Measurements from ENCODE around the gene HAGH.

Gene HAGH

DNA sequence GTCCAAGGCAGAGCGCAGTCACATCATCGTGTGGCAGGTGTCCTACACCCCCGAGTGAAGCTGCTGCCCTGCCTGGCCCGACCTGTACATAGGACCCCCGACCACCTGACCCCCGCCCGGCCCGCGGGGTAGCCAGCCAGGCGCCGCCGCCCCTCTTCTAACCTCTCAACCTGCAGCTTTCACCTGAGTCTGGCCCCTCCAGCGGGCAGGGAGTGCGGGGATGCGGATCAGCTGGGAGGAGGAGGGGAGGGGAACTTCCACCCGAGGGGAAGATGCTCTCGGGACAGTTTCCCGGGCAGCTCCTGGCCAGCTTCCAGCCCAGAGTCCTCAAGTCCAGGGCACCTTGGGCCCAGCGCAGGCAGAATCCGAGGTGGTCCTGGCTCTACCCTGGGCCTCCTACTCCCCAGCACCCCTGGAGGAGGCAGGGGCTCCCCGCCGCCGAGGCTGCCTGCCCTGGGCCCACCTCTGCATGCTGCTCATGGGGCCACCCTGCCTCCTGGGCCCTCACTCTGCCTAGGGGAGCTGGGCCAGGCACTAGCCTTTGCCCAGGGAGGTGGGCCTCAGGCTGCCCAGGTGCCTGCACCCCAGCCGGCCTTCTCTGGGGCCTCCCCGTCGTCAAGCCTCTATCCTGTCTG is 57.7 kb downstream of the HAGH start (continued):
- no peak for TF ChIP-seq SNAI2 (CRISPR knock-in tag; IDR thresholded peaks at IDR 0.05)

DNA sequence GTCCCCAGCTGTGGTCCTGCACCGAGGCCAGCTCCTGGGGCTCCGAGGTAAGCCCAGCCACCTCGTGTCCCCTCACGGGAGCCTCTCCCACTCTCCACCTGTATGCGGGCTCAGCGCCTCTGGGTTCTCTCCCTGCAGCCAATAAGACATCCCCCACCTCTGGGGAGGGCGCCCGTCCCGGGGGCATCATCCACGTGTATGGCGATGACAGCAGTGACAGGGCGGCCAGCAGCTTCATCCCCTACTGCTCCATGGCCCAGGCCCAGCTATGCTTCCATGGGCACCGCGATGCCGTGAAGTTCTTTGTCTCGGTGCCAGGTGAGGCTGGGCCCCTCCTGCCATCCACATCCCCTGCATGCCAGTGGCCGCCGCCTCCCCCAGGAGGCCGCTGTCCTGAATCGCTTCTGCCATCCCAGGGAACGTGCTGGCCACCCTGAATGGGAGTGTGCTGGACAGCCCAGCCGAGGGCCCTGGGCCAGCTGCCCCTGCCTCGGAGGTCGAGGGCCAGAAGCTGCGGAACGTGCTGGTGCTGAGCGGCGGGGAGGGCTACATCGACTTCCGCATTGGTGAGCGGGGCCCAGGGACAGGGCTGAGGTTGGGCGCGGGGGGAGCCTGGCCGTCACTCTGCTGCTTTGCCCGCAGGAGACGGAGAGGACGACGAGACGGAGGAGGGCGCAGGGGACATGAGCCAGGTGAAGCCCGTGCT is 58.4 kb downstream of the HAGH start:
- no peak for ATAC-seq
- TF ChIP-seq SNAI2 (CRISPR knock-in tag; IDR thresholded peaks at IDR 0.05) (no peak), TCF4 (CRISPR knock-in tag; IDR thresholded peaks at IDR 0.05; ENCODE audit: borderline replicate concordance) (no peak), ZFP30 (CRISPR knock-in tag; IDR thresholded peaks at IDR 0.05) (no peak)
- TF ChIP-seq, protein P1, sequence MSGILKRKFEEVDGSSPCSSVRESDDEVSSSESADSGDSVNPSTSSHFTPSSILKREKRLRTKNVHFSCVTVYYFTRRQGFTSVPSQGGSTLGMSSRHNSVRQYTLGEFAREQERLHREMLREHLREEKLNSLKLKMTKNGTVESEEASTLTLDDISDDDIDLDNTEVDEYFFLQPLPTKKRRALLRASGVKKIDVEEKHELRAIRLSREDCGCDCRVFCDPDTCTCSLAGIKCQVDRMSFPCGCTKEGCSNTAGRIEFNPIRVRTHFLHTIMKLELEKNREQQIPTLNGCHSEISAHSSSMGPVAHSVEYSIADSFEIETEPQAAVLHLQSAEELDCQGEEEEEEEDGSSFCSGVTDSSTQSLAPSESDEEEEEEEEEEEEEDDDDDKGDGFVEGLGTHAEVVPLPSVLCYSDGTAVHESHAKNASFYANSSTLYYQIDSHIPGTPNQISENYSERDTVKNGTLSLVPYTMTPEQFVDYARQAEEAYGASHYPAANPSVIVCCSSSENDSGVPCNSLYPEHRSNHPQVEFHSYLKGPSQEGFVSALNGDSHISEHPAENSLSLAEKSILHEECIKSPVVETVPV (CRISPR knock-in tag; IDR thresholded peaks at IDR 0.05), result no peak

DNA sequence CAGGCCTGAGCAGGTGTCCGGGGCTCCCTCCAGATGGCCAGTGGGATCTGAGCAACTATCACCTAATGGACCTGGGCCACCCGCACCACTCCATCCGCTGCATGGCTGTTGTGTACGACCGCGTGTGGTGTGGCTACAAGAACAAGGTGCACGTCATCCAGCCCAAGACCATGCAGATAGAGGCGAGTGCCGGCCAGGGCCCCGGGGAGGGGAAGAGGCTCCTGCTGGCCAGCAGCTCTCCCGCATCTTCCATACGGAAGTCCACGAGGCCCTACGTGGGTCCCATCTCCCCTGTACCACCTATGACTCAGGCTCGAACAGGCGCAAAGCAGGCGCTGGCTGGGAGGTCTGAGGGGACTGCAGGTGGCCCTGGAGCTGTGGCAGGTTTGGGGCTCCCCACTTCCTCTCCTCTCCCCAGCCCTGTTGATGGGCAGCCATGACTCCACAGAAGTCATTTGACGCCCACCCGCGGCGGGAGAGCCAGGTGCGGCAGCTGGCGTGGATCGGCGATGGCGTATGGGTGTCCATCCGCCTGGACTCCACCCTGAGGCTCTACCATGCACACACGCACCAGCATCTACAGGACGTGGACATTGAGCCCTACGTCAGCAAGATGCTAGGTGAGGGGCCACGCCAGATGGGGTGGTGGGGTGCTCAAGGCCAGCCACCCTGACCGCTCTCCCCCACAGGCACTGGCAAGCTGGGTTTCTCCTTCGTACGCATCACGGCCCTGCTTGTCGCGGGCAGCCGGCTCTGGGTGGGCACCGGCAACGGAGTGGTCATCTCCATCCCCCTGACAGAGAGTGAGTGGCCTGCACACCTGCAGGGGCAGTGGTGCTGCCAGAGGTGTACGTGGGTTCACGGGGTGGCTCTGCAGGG is 59.3 kb downstream of the HAGH start:
- TF ChIP-seq ESRRG (CRISPR knock-in tag; IDR thresholded peaks at IDR 0.05) (no peak), ZNF565 (CRISPR knock-in tag; conservative IDR thresholded peaks at IDR 0.05; ENCODE audit: low read depth) (no peak), ARNTL (CRISPR knock-in tag; IDR thresholded peaks at IDR 0.05; ENCODE audit: borderline replicate concordance, low read depth) (no peak), ZNF70 (CRISPR knock-in tag; IDR thresholded peaks at IDR 0.05) (no peak)
- no peak for ATAC-seq

DNA sequence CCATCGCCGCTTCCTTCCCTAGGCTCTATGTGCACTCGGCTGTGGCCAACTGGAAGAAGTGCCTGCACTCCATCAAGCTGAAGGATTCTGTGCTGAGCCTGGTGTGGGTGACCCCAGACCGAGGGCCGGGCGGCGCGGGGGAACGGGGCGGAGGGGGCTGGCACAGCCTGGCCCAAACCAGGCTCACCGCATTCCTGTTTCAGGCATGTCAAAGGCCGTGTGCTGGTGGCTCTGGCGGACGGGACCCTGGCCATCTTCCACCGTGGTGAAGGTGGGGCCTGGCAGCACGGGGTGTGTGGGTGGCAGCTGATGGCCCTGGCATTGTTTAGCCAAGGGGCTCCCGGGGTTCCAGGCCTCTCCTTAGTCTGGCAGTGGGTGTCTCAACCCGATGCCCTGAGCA is 59.9 kb downstream of the HAGH start:
- no peak for ATAC-seq
- TF ChIP-seq ZNF565 (CRISPR knock-in tag; conservative IDR thresholded peaks at IDR 0.05; ENCODE audit: low read depth), result no peak
- TF ChIP-seq, protein P2, sequence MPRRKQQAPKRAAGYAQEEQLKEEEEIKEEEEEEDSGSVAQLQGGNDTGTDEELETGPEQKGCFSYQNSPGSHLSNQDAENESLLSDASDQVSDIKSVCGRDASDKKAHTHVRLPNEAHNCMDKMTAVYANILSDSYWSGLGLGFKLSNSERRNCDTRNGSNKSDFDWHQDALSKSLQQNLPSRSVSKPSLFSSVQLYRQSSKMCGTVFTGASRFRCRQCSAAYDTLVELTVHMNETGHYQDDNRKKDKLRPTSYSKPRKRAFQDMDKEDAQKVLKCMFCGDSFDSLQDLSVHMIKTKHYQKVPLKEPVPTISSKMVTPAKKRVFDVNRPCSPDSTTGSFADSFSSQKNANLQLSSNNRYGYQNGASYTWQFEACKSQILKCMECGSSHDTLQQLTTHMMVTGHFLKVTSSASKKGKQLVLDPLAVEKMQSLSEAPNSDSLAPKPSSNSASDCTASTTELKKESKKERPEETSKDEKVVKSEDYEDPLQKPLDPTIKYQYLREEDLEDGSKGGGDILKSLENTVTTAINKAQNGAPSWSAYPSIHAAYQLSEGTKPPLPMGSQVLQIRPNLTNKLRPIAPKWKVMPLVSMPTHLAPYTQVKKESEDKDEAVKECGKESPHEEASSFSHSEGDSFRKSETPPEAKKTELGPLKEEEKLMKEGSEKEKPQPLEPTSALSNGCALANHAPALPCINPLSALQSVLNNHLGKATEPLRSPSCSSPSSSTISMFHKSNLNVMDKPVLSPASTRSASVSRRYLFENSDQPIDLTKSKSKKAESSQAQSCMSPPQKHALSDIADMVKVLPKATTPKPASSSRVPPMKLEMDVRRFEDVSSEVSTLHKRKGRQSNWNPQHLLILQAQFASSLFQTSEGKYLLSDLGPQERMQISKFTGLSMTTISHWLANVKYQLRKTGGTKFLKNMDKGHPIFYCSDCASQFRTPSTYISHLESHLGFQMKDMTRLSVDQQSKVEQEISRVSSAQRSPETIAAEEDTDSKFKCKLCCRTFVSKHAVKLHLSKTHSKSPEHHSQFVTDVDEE (CRISPR knock-in tag; IDR thresholded peaks at IDR 0.05), result no peak
- TF ChIP-seq, protein P1 (CRISPR knock-in tag; IDR thresholded peaks at IDR 0.05), result no peak
- TF ChIP-seq SNAI2 (CRISPR knock-in tag; IDR thresholded peaks at IDR 0.05), result no peak
- no peak for TF ChIP-seq ZFP3 (CRISPR knock-in tag; IDR thresholded peaks at IDR 0.05)
- no peak for TF ChIP-seq RARB (CRISPR knock-in tag; IDR thresholded peaks at IDR 0.05)
- TF ChIP-seq ZNF8 (CRISPR knock-in tag; IDR thresholded peaks at IDR 0.05), result no peak
- no peak for TF ChIP-seq OSR1 (CRISPR knock-in tag; IDR thresholded peaks at IDR 0.05)
- no peak for TF ChIP-seq ESRRG (CRISPR knock-in tag; IDR thresholded peaks at IDR 0.05)
- TF ChIP-seq PPARA (CRISPR knock-in tag; IDR thresholded peaks at IDR 0.05; ENCODE audit: borderline replicate concordance), result no peak
- TF ChIP-seq, protein P3, sequence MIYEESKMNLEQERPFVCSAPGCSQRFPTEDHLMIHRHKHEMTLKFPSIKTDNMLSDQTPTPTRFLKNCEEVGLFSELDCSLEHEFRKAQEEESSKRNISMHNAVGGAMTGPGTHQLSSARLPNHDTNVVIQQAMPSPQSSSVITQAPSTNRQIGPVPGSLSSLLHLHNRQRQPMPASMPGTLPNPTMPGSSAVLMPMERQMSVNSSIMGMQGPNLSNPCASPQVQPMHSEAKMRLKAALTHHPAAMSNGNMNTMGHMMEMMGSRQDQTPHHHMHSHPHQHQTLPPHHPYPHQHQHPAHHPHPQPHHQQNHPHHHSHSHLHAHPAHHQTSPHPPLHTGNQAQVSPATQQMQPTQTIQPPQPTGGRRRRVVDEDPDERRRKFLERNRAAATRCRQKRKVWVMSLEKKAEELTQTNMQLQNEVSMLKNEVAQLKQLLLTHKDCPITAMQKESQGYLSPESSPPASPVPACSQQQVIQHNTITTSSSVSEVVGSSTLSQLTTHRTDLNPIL (CRISPR knock-in tag; IDR thresholded peaks at IDR 0.05; ENCODE audit: low read depth), result no peak

DNA sequence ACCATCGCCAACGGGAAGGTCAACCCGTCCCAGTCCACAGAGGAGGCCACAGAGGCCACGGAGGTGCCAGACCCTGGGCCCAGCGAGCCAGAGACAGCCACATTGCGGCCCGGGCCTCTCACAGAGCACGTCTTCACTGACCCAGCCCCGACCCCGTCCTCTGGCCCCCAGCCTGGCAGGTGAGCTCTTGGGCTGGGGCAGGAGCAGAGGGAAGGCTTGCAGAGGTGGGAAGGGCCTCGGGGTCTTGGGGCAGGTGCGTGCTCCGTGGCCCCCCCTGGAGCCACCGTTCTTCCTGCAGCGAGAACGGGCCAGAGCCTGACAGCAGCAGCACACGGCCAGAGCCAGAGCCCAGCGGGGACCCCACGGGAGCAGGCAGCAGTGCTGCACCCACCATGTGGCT is 60.4 kb downstream of the HAGH start:
- no peak for ATAC-seq
- TF ChIP-seq ARNTL (CRISPR knock-in tag; IDR thresholded peaks at IDR 0.05; ENCODE audit: borderline replicate concordance, low read depth) (no peak), ZFP30 (CRISPR knock-in tag; IDR thresholded peaks at IDR 0.05) (no peak), PPARA (CRISPR knock-in tag; IDR thresholded peaks at IDR 0.05; ENCODE audit: borderline replicate concordance) (no peak), ESRRG (CRISPR knock-in tag; IDR thresholded peaks at IDR 0.05) (no peak), TOX (CRISPR knock-in tag; IDR thresholded peaks at IDR 0.05; ENCODE audit: borderline replicate concordance) (no peak), CSDC2 (CRISPR knock-in tag; IDR thresholded peaks at IDR 0.05) (no peak)
- TF ChIP-seq, protein P1 (CRISPR knock-in tag; IDR thresholded peaks at IDR 0.05), result no peak
- TF ChIP-seq, protein P4, sequence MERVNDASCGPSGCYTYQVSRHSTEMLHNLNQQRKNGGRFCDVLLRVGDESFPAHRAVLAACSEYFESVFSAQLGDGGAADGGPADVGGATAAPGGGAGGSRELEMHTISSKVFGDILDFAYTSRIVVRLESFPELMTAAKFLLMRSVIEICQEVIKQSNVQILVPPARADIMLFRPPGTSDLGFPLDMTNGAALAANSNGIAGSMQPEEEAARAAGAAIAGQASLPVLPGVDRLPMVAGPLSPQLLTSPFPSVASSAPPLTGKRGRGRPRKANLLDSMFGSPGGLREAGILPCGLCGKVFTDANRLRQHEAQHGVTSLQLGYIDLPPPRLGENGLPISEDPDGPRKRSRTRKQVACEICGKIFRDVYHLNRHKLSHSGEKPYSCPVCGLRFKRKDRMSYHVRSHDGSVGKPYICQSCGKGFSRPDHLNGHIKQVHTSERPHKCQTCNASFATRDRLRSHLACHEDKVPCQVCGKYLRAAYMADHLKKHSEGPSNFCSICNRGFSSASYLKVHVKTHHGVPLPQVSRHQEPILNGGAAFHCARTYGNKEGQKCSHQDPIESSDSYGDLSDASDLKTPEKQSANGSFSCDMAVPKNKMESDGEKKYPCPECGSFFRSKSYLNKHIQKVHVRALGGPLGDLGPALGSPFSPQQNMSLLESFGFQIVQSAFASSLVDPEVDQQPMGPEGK (CRISPR knock-in tag; IDR thresholded peaks at IDR 0.05; ENCODE audit: borderline replicate concordance), result no peak
- TF ChIP-seq, protein P3 (CRISPR knock-in tag; IDR thresholded peaks at IDR 0.05; ENCODE audit: low read depth), result no peak
